Lower leg skin (tissue), 4 donors: Measurements from ENCODE around the gene PPT1. TPM values are rescaled to one million over a fixed set of nuclear protein-coding genes. Genes with fewer than 3 reads are reported as not detected.
"Not testable (repeated sequence)": the region's sequence is repeated elsewhere in the genome, so short reads cannot be mapped to it uniquely, and the experiment has no call there.

Experiments
- DNase-seq, 2 donors: peaks; one replicate each; pipeline ENCODE4 v3.0.0-alpha.2; 2019; ENCODE audit warnings: low spot score in 2 of 2
- H3K4me3 ChIP-seq: fragments of 200-600 bp; sonication (generic); 2 replicates; pipeline ENCODE4 v1.5.1; 2017; ENCODE audit warnings: mild to moderate bottlenecking, low read depth; ENCODE audit not compliant: poor library complexity, severe bottlenecking
- CTCF ChIP-seq, 3 donors: fragments of 450-650 bp; IDR thresholded peaks; one replicate each; pipeline ENCODE4 v1.5.1; 2016; ENCODE audit warnings: antibody characterized with exemption in 3 of 3, mild to moderate bottlenecking in 3 of 3, moderate library complexity in 2 of 3
- POLR2A ChIP-seq, 2 donors: fragments of 450-650 bp; IDR thresholded peaks; one replicate each; pipeline ENCODE4 v1.6.1; 2016 to 2017; ENCODE audit warnings: antibody characterized with exemption in 2 of 2, mild to moderate bottlenecking in 1 of 2, moderate library complexity in 1 of 2
- WGBS, 2 donors: methylation state at CpG; one replicate each; pipeline ENCODE4 v1.1.5; 2018; 5-methylcytosine and 5-hydroxymethylcytosine counted together
- intact Hi-C: fragments of 100-400 bp; cut with DNase I; formaldehyde crosslinking; loops from one replicate; pipeline ENCODE4 v1.15.0; 2023; ENCODE audit warnings: low total_unique reads
- total RNA-seq, 4 donors: library from RNA; depleted of rRNA; stranded (reverse); fragments of >200 nt; gene quantifications; one replicate each; pipeline ENCODE4 v1.1.0, GENCODE V29; 2016

The PPT1 gene
- total RNA-seq, 4 donors from 2014 or later, result 28.2 to 42.1 (median 37.5) TPM

- peak overlapping the region; percentile 79 for H3K4me3 ChIP-seq
- WGBS, 2 donors, result 9 to 10% methylated on average over 9 of the region's 9 CpGs
- no peak for DNase-seq
- intact Hi-C loops, result no loop called here
- TF ChIP-seq POLR2A (IDR thresholded peaks at IDR 0.05) (no peak), CTCF (IDR thresholded peaks at IDR 0.05) (no peak)
These were observed 441 bp downstream of the PPT1 start for GRCh38 chr1:40096646-40096976.

- H3K4me3 ChIP-seq, result no peak overlapping the region
- DNase-seq, result no peak
- WGBS, 2 donors, result 92 to 93% methylated on average over 3 of the region's 3 CpGs
- TF ChIP-seq POLR2A (IDR thresholded peaks at IDR 0.05) (no peak), CTCF (IDR thresholded peaks at IDR 0.05) (no peak)
- intact Hi-C loops, result no loop called here
These were observed 1.2 kb downstream of the PPT1 start for GRCh38 chr1:40095806-40096205.

- no peak overlapping the region for H3K4me3 ChIP-seq
- no peak for TF ChIP-seq POLR2A (IDR thresholded peaks at IDR 0.05)
- no peak for DNase-seq
- intact Hi-C loops, result no loop called here
- 56 to 57% methylated on average over 4 of the region's 4 CpGs for WGBS, 2 donors
These were observed 2.5 kb downstream of the PPT1 start for GRCh38 chr1:40094466-40095110.

GRCh38 chr1:40092706-40093639 lies 4.1 kb downstream of the PPT1 start:
- TF ChIP-seq CTCF (IDR thresholded peaks at IDR 0.05) (no peak), POLR2A (IDR thresholded peaks at IDR 0.05) (no peak)
- no peak overlapping the region for H3K4me3 ChIP-seq
- intact Hi-C loops, result no loop called here
- WGBS, 2 donors, result 64 to 68% methylated on average over 6 of the region's 6 CpGs
- no peak for DNase-seq

- no peak for TF ChIP-seq POLR2A (IDR thresholded peaks at IDR 0.05)
- DNase-seq, result no peak
- intact Hi-C loops, result no loop called here
- WGBS, 2 donors, result 89 to 91% methylated on average over 2 of the region's 2 CpGs
- no peak overlapping the region for H3K4me3 ChIP-seq
These were observed 4.8 kb downstream of the PPT1 start for GRCh38 chr1:40092241-40092640.

- no peak overlapping the region for H3K4me3 ChIP-seq
- no peak for DNase-seq
- TF ChIP-seq POLR2A (IDR thresholded peaks at IDR 0.05) (no peak), CTCF (IDR thresholded peaks at IDR 0.05) (no peak)
- WGBS, 2 donors, result 91% methylated on average over 5 of the region's 5 CpGs
- intact Hi-C loops, result no loop called here
These were observed 6.2 kb downstream of the PPT1 start for GRCh38 chr1:40090652-40091355.

- intact Hi-C loops, result loop anchor here (10.0 kb wide), 1 partner anchor 250 kb away; no protein-coding TSS in a partner anchor
- peak; percentile 27 to 93 for DNase-seq
- H3K4me3 ChIP-seq, result not testable (repeated sequence)
- 12 to 16% methylated on average over 11 of the region's 11 CpGs for WGBS, 2 donors
These were observed 12.3 kb downstream of the PPT1 start for GRCh38 chr1:40084750-40085149.
